ENCODE measurements around the gene RBM10.

- TF ChIP-seq CTCF (IDR thresholded peaks at IDR 0.05) (no peak), EZH2 (IDR thresholded peaks at IDR 0.05; ENCODE audit: borderline replicate concordance, insufficient read depth, low read depth, low read length, poor library complexity, severe bottlenecking) (no peak)
These were observed 28.2 kb downstream of the RBM10 start for GRCh38 chrX:47172971-47173792.
